Hematopoietic multipotent progenitor cell (in vitro differentiated cells): Measurements from ENCODE around the gene CAMTA2. TPM values are rescaled to one million over a fixed set of nuclear protein-coding genes. Genes with fewer than 3 reads are reported as not detected.
"Not testable (repeated sequence)": the region's sequence is repeated elsewhere in the genome, so short reads cannot be mapped to it uniquely, and the experiment has no call there.

ENCODE experiments used
- DNase-seq, 3 donors: peaks; one replicate each; pipeline ENCODE4 v3.0.0-alpha.2; 2011 to 2015; ENCODE audit warnings: low read depth in 2 of 3, low spot score in 2 of 3
- small RNA-seq: library from RNA; depleted of rRNA; stranded (forward); fragments of <200 nt; gene quantifications from one replicate; pipeline ENCODE3, GENCODE V24; 2012
- total RNA-seq: library from RNA; depleted of rRNA; stranded (reverse); fragments of >200 nt; gene quantifications from one replicate; pipeline ENCODE4 v1.2.3, GENCODE V29; 2012

Gene CAMTA2
- total RNA-seq, 1 donor = 6.2 TPM

DNA sequence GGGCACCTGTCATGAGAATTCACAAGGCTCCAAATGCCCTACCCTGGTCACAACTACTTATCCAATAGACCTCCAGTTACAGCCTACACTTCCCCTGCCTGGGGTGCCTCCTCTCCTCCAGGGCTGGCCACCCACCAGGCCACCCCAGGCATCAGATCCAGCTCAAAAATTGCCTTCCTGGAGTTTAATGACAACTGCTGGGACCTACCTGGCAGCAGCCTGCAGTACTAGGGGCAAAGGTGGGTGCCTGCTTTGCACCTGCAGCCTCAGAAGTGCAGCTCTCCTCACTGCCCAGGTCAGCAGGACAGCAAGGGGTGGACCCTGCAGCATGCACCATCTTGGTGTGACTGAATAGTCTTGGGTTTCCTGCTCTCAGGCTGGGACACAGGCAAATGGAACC lies 51.8 kb downstream of the CAMTA2 start:
- no peak for DNase-seq

DNA sequence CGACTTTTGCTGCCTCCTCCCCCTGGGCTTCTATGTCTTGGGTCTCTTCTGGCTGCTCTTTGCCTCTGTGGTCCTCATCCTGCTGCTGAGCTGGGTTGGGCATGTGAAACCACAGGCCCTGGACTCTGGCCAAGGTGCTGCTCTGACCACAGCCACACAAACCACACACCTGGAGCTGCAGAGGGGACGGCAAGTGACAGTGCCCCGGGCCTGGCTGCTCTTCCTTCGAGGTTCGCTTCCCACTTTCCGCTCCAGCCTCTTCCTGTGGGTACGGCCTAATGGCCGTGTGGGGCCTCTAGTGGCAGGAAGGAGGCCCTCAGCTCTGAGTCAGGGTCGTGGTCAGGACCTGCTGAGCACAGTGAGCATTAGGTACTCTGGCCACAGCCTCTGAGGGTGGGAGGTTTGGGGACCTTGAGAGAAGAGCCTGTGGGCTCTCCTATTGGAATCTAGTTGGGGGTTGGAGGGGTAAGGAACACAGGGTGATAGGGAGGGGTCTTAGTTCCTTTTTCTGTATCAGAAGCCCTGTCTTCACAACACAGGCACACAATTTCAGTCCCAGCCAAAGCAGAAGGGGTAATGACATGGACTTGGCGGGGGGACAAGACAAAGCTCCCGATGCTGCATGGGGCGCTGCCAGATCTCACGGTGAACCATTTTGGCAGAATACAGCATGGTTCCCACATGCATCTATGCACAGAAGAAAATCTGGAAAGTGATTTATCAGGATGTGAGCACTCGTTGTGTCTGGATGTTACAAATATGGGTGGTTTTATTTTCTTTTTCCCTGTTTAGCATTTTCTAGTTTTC lies 53.1 kb downstream of the CAMTA2 start:
- DNase-seq = peak in 2 of 3 donors; percentile 63 to 66

DNA sequence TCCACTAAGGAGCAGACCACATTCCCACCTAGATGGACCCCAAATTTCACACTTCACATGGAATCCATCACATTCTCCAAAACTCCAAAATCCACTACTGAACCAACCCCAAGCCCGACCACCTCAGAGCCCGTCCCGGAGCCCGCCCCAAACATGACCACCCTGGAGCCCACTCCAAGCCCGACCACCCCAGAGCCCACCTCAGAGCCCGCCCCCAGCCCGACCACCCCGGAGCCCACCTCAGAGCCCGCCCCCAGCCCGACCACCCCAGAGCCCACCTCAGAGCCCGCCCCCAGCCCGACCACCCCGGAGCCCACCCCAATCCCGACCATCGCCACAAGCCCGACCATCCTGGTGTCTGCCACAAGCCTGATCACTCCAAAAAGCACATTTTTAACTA lies 53.8 kb downstream of the CAMTA2 start:
- DNase-seq = no peak

DNA sequence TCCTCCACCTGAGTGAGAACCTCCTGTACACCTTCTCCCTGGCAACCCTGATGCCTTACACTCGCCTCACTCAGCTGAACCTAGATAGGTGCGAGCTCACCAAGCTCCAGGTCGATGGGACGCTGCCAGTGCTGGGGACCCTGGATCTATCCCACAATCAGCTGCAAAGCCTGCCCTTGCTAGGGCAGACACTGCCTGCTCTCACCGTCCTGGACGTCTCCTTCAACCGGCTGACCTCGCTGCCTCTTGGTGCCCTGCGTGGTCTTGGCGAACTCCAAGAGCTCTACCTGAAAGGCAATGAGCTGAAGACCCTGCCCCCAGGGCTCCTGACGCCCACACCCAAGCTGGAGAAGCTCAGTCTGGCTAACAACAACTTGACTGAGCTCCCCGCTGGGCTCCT lies 54.7 kb downstream of the CAMTA2 start:
- DNase-seq = no peak

DNA sequence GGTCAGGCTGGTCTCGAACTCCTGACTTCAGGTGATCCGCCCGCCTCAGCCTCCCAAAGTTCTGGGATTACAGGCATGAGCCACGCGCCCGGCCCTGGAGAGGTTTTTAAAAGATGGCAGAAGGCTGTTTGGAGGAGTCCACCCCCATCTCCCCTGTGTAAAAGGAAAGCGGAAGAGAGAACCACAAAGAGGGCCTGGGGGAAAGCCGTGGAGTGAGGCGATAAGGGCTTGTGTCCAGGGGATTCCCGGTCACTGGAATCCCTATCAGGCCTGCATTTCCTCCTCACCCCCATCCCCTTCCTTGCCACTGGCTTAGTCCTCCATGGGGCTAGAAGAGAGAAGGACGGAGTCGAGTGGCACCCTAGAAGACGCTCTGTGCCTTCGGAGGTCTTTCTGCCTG lies 55.5 kb downstream of the CAMTA2 start, which contains the start of gene GP1BA:
GP1BA (plus strand) TSS at position 315 of the 400 bp plus-strand sequence. CDS start 328 bp downstream, outside the sequence.
- DNase-seq = peak in 2 of 3 donors; percentile 41 to 57

DNA sequence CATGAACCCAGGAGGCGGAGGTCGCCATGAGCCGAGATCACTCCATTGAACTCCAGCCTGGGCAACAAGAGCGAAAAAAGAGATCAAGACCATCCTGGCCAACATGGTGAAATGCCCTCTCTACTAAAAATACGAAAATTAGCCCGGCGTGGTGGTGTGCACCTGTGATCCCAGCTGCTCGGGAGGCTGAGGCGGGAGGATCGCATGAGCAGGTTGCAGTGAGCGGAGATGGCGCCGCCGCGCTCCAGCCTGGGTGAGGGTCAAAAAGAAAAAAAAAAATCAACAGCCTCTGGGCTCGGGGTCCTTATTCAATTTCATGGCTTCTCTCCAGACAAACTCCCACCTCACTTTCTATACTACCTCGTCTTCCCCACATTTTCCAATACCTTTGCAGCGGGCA lies 58.6 kb downstream of the CAMTA2 start:
- DNase-seq = no peak

DNA sequence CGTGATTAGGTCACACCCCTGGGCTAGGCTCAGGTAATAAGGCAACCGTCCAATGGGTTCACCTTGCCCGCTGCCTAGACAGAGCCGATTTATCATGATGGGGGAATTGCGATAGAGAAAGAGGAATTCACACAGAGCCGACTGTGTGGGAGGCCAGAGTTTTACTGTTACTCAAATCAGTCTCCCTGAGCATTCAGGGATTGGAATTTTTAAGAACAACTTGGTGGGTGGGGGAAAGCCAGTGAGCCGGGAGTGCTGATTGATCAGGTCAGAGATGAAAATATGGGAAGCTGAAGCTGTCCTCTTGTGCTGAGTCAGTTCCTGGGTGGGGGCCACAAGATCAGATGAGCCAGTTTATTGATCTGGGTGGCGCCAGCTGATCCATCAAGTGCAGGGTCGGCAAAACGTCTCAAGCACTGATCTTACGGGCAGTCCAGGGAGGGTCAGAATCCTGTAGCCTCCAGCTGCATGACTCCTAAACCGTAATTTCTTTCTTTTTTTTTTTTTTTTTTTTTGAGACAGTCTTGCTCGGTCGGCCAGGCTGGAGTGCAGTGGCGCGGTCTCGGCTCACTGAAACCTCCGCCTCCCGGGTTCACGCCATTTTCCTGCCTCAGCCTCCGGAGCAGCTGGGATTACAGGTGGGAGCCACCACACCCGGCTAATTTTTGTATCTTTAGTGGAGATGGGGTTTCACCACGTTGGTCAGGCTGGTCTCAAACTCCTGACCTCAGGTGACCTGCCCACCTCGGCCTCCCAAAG lies 60.7 kb downstream of the CAMTA2 start:
- not testable (repeated sequence) for DNase-seq

DNA sequence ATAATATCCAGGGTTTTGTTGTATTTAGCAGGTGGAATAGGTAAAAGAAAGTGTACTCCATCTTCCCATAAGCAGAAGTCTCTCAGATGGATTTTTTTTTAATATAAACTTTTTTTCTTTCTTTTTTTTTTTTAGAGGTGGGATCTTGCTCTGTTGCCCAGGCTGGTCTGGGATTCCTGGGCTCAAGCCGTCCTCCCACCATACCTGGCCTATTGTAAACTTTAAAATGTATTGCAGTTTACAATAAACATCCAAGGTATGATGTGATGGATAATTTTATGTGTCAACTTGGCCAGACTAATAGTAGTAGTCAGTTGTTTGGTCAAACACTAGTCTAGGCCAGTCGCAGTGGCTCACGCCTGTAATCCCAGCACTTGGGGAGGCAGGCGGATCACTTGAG lies 66.2 kb downstream of the CAMTA2 start:
- no peak for DNase-seq

DNA sequence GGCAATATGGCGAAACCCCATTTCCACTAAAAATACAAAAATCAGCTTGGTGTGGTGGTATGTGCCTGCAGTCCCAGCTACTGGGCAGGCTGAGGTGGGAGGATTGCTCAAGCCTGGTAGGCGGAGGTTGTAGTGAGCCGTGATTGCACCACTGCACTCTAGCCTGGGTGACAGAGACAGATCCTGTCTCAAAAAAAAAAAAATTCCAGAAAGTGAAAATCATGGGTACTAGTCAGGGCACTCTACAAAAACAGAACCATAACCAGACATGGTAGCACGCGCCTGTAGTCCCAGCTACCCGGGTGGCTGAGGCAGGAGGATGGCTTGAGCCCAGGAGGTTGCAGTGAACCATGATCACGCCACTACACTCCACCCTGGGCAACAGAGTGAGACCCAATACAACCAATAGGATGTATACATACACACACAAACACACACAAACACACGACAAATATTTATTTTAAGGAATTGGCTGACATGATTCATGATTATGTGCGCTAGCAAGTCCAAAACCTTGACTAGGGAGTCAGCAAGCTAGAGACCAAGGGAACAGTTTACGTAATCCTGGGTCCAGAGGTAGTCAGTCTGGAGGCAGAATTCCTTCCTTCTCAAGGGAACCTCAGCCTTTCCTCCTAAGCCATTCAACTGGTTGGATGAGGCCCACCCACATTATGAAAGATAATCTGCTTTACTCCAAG lies 67.0 kb downstream of the CAMTA2 start:
- no peak for DNase-seq

DNA sequence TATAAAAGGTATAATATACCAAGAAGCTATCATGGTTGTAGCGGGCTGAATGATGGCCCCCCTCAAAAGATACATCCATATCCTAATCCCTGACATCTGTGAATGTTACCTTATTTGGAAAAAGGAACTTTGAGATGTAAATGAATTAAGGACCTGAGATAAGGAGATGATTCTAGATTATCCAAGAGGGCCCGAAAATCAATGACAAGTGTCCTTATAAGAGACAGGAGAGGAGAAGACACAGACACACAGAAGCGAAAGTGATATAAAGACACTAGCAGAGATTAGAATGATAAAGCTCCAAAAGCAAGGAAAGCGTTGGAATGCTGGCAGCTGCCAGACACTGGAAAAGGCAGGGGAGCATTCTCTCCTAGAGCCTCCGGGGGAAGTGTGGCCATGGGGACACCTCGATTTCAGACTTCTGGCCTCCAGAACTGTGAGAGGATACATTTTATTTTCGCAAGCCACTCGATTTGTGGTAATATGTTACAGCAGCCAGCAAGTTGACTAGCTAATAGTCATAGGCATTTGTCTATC lies 67.9 kb downstream of the CAMTA2 start:
- no peak for DNase-seq

Small RNAs within 50 kb of the gene (small RNA-seq; reads per million reads assigned to genes)
- gene MIR6864 (not detected), gene MIR6865 (not detected)

Other genes starting within 250 kb of the CAMTA2 start
- under 0.01 TPM for gene ZMYND15, start 247.8 kb downstream of the CAMTA2 start, total RNA-seq
- 0.27 TPM for gene CXCL16, start 247.7 kb downstream of the CAMTA2 start, total RNA-seq
- not detected for gene TM4SF5, start 215.8 kb downstream of the CAMTA2 start, total RNA-seq
- not detected for gene VMO1, start 201.3 kb downstream of the CAMTA2 start, total RNA-seq
- not detected for gene GLTPD2, start 198.7 kb downstream of the CAMTA2 start, total RNA-seq
- 116 TPM for gene PSMB6, start 191.5 kb downstream of the CAMTA2 start, total RNA-seq
- gene PLD2, start 180.5 kb downstream of the CAMTA2 start, total RNA-seq = 5.9 TPM
- 21.0 TPM for gene MINK1, start 154.3 kb downstream of the CAMTA2 start, total RNA-seq
- gene C17orf107, start 88.1 kb downstream of the CAMTA2 start, total RNA-seq = 18.3 TPM
- 5.4 TPM for gene CHRNE, start 84.6 kb downstream of the CAMTA2 start, total RNA-seq
- gene GP1BA, start 55.4 kb downstream of the CAMTA2 start, total RNA-seq = 2.2 TPM
- gene SLC25A11, start 47.6 kb downstream of the CAMTA2 start, total RNA-seq = 78.6 TPM
- 27.5 TPM for gene RNF167, start 47.4 kb downstream of the CAMTA2 start, total RNA-seq
- 429 TPM for gene PFN1, start 39.1 kb downstream of the CAMTA2 start, total RNA-seq
- gene ENO3, start 36.6 kb downstream of the CAMTA2 start, total RNA-seq = 2.4 TPM
- 31.2 TPM for gene SPAG7, start 19.9 kb downstream of the CAMTA2 start, total RNA-seq
- gene INCA1, start 9.8 kb upstream of the CAMTA2 start, total RNA-seq = not detected
- gene KIF1C, start 10.3 kb upstream of the CAMTA2 start, total RNA-seq = 1.1 TPM
- not detected for gene SLC52A1, start 47.8 kb upstream of the CAMTA2 start, total RNA-seq
- 1.3 TPM for gene ZFP3, start 90.8 kb upstream of the CAMTA2 start, total RNA-seq
- 4.8 TPM for gene ZNF232, start 124.2 kb upstream of the CAMTA2 start, total RNA-seq
- 2.2 TPM for gene USP6, start 128.4 kb upstream of the CAMTA2 start, total RNA-seq
- 17.5 TPM for gene ZNF594, start 204.2 kb upstream of the CAMTA2 start, total RNA-seq
- 0.54 TPM for gene SCIMP, start 247.2 kb upstream of the CAMTA2 start, total RNA-seq